LNCAP (cell line): ENCODE measurements around the gene PLA2G4B.

Source experiments
- CTCF ChIP-seq: fragments of 450-650 bp; IDR thresholded peaks from 2 replicates; pipeline ENCODE4 v1.5.1; 2017; ENCODE audit warnings: mild to moderate bottlenecking

Gene PLA2G4B

GRCh38 chr15:41829959-41830646 lies 8.5 kb upstream of the PLA2G4B start:
- TF ChIP-seq CTCF, result no peak

GRCh38 chr15:41832208-41832607 lies 6.4 kb upstream of the PLA2G4B start:
- TF ChIP-seq CTCF, result no peak

GRCh38 chr15:41832875-41833274 lies 5.8 kb upstream of the PLA2G4B start:
- TF ChIP-seq CTCF, result no peak

- no peak for TF ChIP-seq CTCF
These were observed 4.6 kb upstream of the PLA2G4B start for GRCh38 chr15:41834096-41834495.

- TF ChIP-seq CTCF, result no peak
These were observed 2.6 kb upstream of the PLA2G4B start for GRCh38 chr15:41836073-41836472.

- TF ChIP-seq CTCF, result no peak
These were observed 1.8 kb upstream of the PLA2G4B start for GRCh38 chr15:41836713-41837454.

- no peak for TF ChIP-seq CTCF
These were observed 1.3 kb downstream of the PLA2G4B start for GRCh38 chr15:41839781-41840491.
